ENCODE data around the gene GARIN5B.

GARIN5B gene

GRCh38 chr19:55368701-55369563 lies 5.9 kb upstream of the GARIN5B start:
- DNase-seq = no peak

- no peak for DNase-seq
These were observed 5.0 kb upstream of the GARIN5B start for GRCh38 chr19:55368106-55368505.

DNA sequence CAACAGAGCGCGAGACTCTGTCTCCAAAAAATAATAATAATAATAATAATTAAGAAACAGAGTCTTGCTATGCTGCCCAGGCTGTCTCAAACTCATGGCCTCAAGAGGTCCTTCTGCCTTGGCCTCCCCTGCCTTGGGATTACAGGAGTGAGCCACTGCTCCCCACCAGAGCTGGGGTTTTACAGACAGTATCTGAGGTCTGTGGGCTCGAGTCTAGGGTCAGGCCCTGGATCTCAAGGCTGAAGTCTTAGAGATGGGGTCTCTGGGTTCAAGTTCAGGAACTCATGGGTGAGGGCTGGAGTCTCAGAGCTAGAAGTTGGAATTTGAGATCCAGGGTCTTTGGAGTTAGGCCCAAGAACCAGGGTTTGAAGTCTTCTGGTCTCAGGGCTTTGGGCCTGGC lies 3.7 kb upstream of the GARIN5B start:
- DNase-seq = no peak

DNA sequence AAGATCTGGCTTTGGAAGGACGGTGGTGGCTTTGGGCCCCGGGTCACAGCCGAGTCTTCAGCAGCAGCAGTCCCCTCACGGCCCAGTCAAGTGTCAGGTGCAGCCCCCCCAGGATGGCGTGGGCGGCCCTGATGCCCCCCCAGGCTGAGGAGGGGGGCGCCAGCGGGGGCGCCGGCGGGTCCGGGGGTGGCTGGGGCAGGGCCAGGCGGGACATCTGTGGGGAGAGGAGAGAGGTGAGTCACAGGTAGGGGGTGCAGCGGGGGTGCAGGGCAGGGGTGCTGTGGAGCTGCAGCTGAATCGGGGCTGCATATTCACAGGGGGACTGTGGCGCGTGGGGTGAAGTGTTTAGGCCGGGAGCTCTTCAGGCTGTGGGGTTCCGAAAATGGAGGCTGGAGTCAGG lies 2.9 kb upstream of the GARIN5B start:
- no peak for DNase-seq

DNA sequence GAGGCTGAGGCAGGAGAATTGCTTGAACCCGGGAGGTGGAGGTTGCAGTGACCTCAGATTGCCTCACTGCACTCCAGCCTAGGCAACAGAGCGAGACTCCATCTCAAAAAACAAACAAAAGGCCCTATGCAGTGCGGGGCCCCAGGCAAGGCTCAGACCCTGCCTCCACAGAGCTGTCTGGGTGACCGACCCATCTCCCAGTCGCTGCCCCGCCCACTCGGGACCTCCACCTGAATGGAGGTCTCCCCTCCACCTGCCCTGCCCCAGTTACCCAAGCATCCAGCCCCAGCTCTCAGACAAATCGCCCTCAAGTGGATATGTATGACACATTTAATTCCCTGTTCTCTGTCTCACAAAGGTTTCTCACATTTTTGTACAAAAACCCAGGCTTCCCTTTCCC lies 2.2 kb upstream of the GARIN5B start:
- DNase-seq = no peak

DNA sequence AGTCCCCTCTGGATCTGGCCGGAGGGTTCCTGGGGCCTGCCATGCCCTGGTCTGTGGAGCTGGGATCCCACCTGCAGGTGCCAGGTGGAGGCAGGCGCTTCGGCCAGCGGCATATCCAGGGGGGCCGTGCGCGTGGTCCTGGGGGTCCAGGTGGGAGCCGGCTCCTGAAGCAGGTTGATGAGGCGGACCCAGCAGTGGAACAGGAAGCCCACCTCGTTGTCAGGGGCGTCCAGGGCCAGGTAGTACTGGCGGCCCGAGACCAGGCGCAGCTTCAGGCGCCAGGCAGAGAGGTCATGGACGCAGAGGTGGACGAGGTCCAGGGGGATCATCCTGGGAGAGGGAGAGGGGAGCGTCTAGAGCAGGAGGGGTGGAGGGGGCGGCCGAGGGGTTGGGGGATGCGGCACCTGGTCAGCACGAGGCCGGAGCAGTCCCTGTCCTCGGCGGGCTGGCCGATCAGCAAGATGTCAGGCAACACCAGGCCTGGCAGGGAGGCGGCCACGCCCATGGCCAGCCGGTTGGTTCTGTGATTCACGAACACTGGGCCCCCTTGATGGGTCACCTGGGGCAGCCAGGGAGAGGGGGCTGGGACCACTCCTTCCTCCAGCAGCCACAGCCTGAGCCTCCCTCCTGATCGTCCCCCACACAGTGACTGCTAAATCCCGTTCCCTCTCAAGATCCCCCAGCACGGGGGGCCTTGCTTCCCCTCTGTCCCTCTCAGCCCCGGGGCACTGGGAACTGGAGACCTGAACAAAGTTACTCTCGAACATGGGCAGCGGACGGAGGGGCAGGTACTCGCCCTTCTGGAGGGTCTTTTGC lies 678 bp downstream of the GARIN5B start:
- DNase-seq = no peak

- DNase-seq = no peak
These were observed 2.2 kb downstream of the GARIN5B start for GRCh38 chr19:55360902-55361301.

GRCh38 chr19:55358943-55359908 lies 3.8 kb downstream of the GARIN5B start:
- DNase-seq = no peak

- DNase-seq = no peak
These were observed 4.6 kb downstream of the GARIN5B start for GRCh38 chr19:55358493-55358892.

- no peak for DNase-seq
These were observed 7.7 kb downstream of the GARIN5B start for GRCh38 chr19:55355213-55355821.

DNA sequence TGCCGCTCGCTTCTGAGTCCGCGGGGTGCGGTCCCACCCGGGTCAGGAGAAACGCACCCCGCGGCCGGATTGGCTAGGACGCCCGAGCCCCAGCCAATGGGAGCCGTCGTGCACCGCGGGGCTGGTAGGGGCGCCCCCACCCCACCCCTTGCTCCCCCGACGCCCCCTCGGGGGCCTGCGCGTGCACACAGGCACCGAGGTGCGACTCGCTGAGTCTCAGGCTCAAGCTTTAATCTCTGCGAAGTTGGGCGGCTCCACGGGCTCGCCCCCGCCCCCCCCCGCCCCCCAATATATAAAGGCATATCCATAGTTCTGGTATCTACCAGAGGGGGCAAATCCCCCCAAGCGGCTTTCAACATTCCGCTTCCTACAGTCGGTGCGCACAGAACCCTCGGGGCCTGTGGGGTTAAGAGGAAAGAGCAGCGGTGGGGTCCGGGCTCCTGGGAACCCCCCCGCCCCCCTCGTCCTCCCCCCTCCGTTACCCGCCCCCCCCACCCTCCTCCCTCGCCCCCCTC lies 8.3 kb downstream of the GARIN5B start, which contains the start of gene COX6B2:
COX6B2 (minus strand) TSS at position 22 of the 515 bp plus-strand sequence. CDS start 198 bp downstream, outside the sequence.
- DNase-seq = no peak

- peak in 1 of 2 experiments; percentile 18 for DNase-seq
These were observed 9.0 kb downstream of the GARIN5B start for GRCh38 chr19:55353803-55354697.

- DNase-seq = no peak
These were observed 9.7 kb downstream of the GARIN5B start for GRCh38 chr19:55353356-55353802.

DNA sequence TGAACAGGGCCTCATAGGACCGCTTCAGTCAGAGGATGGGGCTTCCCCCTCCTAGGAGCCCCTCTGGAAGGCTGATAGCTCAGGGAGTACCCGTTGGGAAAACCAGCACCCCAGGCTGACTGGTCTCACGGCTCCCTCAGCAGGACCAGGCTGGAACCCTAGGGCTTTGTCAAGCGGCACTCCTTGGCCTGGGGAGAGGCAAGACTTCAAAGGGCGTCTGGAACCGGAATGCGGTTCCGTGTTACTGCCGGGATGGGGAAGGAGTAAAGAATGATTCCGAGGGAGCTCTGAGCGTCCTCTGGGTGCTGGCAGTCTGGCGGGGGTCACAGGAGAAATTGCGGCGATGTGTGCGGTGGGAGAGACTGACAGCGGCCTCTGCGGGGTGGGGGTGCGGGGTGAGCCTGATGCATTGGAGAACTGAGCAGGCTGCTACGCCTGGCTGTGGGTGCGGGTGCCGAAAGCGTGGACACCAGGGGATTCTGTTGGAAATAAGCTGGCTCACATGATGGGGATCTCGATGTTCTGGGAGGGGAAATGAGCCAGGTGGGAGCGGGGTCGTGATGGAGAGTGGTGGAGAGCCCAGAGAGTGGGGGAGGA lies 10.4 kb downstream of the GARIN5B start:
- DNase-seq = no peak

DNA sequence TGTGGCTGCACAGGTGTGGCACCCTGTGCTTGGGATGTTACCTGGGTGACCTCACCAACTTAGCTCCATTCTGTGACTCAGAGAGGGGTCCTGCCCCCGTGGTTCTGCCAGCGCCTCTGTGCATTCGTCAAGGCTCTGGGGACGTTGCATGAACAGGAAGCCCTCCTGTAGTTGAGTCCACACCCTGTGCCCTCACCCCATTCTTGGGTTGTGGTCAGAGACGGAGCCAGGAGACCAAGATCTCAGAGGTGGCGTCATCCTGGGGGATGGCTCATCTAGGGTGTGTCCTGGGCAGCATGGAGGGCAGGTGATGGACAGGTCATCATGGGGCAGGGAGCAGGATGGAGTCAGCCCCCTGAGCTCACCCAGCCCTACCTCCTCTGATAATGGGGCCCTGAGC lies 11.0 kb downstream of the GARIN5B start:
- DNase-seq = no peak

GRCh38 chr19:55350620-55351315 lies 12.3 kb downstream of the GARIN5B start:
- no peak for DNase-seq

GRCh38 chr19:55348317-55349034 lies 14.6 kb downstream of the GARIN5B start:
- DNase-seq = no peak

- DNase-seq = no peak
These were observed 15.5 kb downstream of the GARIN5B start for GRCh38 chr19:55347442-55348009.

All from SW 1271 (cell line).